Measurements from ENCODE around the gene CNOT11.

CNOT11 gene

GRCh38 chr2:101294861-101295260 lies 42.2 kb downstream of the CNOT11 start:
- Histone ChIP-seq H3K9ac (ENCODE audit: low read length) (no peak overlapping the region), H3K27me3 (ENCODE audit: low read depth, low read length) (no peaks in the 10 kb centered on the region), H2AFZ (ENCODE audit: low read depth, low read length) (no peak overlapping the region), H3K27ac (ENCODE audit: low read length) (no peak overlapping the region), H3K9me3 (ENCODE audit: insufficient read depth, low read length) (no peaks in the 10 kb centered on the region), H3K4me1 (ENCODE audit: low read length) (peaks cover 5% of the 10 kb centered on the region), H3K4me2 (ENCODE audit: low read length) (no peak overlapping the region), H3K36me3 (replicated peaks; ENCODE audit: low read depth, low read length) (no peaks in the 10 kb centered on the region), H3K4me3 (ENCODE audit: low read length) (no peak overlapping the region), H3K79me2 (ENCODE audit: low read length) (no peaks in the 10 kb centered on the region), H4K20me1 (ENCODE audit: insufficient read depth, low read length) (no peaks in the 10 kb centered on the region)
- TF ChIP-seq, protein P1, sequence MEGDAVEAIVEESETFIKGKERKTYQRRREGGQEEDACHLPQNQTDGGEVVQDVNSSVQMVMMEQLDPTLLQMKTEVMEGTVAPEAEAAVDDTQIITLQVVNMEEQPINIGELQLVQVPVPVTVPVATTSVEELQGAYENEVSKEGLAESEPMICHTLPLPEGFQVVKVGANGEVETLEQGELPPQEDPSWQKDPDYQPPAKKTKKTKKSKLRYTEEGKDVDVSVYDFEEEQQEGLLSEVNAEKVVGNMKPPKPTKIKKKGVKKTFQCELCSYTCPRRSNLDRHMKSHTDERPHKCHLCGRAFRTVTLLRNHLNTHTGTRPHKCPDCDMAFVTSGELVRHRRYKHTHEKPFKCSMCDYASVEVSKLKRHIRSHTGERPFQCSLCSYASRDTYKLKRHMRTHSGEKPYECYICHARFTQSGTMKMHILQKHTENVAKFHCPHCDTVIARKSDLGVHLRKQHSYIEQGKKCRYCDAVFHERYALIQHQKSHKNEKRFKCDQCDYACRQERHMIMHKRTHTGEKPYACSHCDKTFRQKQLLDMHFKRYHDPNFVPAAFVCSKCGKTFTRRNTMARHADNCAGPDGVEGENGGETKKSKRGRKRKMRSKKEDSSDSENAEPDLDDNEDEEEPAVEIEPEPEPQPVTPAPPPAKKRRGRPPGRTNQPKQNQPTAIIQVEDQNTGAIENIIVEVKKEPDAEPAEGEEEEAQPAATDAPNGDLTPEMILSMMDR (IDR thresholded peaks at IDR 0.05; ENCODE audit: low read depth, low read length), result no peak
- TF ChIP-seq EZH2phosphoT487 (IDR thresholded peaks at IDR 0.05; ENCODE audit: low read depth), result no peak

DNA sequence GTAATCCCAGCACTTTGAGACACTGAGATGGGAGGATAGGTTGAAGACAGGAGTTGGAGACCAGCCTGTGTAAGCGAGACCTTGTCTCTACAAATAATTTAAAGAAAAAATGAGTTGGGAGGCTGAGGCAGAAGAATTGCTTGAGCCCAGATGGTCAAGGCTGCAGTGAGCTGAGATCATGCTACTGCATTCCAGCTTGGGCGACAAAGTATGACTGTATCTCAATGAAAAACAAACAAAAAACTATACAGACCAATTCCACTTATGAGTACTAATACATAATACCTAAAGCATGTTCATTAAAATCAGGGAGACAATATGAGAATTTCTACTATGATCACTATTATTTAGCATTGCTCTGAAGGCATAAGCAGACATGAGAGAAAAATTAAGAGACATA lies 43.2 kb downstream of the CNOT11 start:
- no peaks in the 10 kb centered on the region for H3K27me3 ChIP-seq (ENCODE audit: low read depth, low read length)
- TF ChIP-seq EZH2phosphoT487 (IDR thresholded peaks at IDR 0.05; ENCODE audit: low read depth), result no peak
- TF ChIP-seq, protein P1 (IDR thresholded peaks at IDR 0.05; ENCODE audit: low read depth, low read length), result no peak
- H3K79me2 ChIP-seq (ENCODE audit: low read length), result no peaks in the 10 kb centered on the region
- H3K4me2 ChIP-seq (ENCODE audit: low read length), result no peak overlapping the region
- H3K9me3 ChIP-seq (ENCODE audit: insufficient read depth, low read length), result no peaks in the 10 kb centered on the region
- no peaks in the 10 kb centered on the region for H3K36me3 ChIP-seq (replicated peaks; ENCODE audit: low read depth, low read length)
- H3K4me3 ChIP-seq (ENCODE audit: low read length), result no peak overlapping the region
- no peaks in the 10 kb centered on the region for H4K20me1 ChIP-seq (ENCODE audit: insufficient read depth, low read length)
- H3K27ac ChIP-seq (ENCODE audit: low read length), result no peak overlapping the region
- H2AFZ ChIP-seq (ENCODE audit: low read depth, low read length), result no peak overlapping the region
- peaks cover 13% of the 10 kb centered on the region for H3K4me1 ChIP-seq (ENCODE audit: low read length)
- H3K9ac ChIP-seq (ENCODE audit: low read length), result no peak overlapping the region

- Histone ChIP-seq H3K36me3 (replicated peaks; ENCODE audit: low read depth, low read length) (no peaks in the 10 kb centered on the region), H3K27ac (ENCODE audit: low read length) (no peak overlapping the region), H3K9ac (ENCODE audit: low read length) (no peak overlapping the region), H3K4me1 (ENCODE audit: low read length) (peaks cover 13% of the 10 kb centered on the region), H3K9me3 (ENCODE audit: insufficient read depth, low read length) (no peaks in the 10 kb centered on the region), H3K79me2 (ENCODE audit: low read length) (no peaks in the 10 kb centered on the region), H4K20me1 (ENCODE audit: insufficient read depth, low read length) (no peaks in the 10 kb centered on the region), H2AFZ (ENCODE audit: low read depth, low read length) (no peak overlapping the region), H3K4me3 (ENCODE audit: low read length) (no peak overlapping the region), H3K4me2 (ENCODE audit: low read length) (no peak overlapping the region), H3K27me3 (ENCODE audit: low read depth, low read length) (no peaks in the 10 kb centered on the region)
- TF ChIP-seq, protein P1 (IDR thresholded peaks at IDR 0.05; ENCODE audit: low read depth, low read length), result no peak
- no peak for TF ChIP-seq EZH2phosphoT487 (IDR thresholded peaks at IDR 0.05; ENCODE audit: low read depth)
These were observed 43.7 kb downstream of the CNOT11 start for GRCh38 chr2:101296371-101296770.

DNA sequence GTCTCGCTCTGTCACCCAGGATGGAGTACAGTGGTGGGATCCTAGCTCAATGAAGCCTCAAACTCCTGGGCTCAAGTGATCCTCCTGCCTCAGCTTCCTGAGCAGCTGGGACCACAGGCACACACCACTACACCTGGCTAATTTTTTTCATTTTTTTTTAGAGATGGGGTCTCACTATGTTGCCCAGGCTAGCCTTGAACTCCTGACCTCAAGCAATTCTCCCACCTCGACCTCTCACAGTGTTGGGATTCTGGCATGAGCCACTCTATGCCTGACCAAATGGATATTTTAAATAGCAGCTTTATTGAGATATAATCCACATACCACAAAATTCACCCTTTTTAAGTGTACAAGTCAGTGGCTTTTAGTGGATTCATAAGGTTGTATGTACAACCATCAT lies 44.7 kb downstream of the CNOT11 start:
- Histone ChIP-seq H3K9ac (ENCODE audit: low read length) (no peak overlapping the region), H3K27ac (ENCODE audit: low read length) (no peak overlapping the region), H2AFZ (ENCODE audit: low read depth, low read length) (no peak overlapping the region), H3K9me3 (ENCODE audit: insufficient read depth, low read length) (no peaks in the 10 kb centered on the region), H3K79me2 (ENCODE audit: low read length) (no peaks in the 10 kb centered on the region), H3K27me3 (ENCODE audit: low read depth, low read length) (no peaks in the 10 kb centered on the region), H3K36me3 (replicated peaks; ENCODE audit: low read depth, low read length) (no peaks in the 10 kb centered on the region), H3K4me1 (ENCODE audit: low read length) (peaks cover 13% of the 10 kb centered on the region), H3K4me3 (ENCODE audit: low read length) (no peak overlapping the region), H3K4me2 (ENCODE audit: low read length) (no peak overlapping the region), H4K20me1 (ENCODE audit: insufficient read depth, low read length) (no peaks in the 10 kb centered on the region)
- TF ChIP-seq EZH2phosphoT487 (IDR thresholded peaks at IDR 0.05; ENCODE audit: low read depth), result no peak
- TF ChIP-seq, protein P1 (IDR thresholded peaks at IDR 0.05; ENCODE audit: low read depth, low read length), result no peak
